HEK293 (cell line): ENCODE measurements around the gene NPTXR.

ENCODE experiments used
- CTCF ChIA-PET: fragments of 350-600 bp; formaldehyde crosslinking; extraction: SDS; loops from one replicate; lab custom pipeline; 2021; ENCODE audit warnings: antibody characterized with exemption; lab: Yijun Ruan, JAX
- POLR2A ChIA-PET: fragments of 300-600 bp; formaldehyde crosslinking; extraction: SDS; loops from one replicate; lab custom pipeline; 2020; ENCODE audit warnings: antibody characterized with exemption, inconsistent platforms; lab: Yijun Ruan, JAX
- H3K27ac ChIP-seq: fragments of 200-500 bp; sonication (Bioruptor generic); 2 replicates; pipeline ENCODE4 v1.5.1; 2014; ENCODE audit warnings: low read depth, low read length, control low read depth, inconsistent platforms; ENCODE audit errors: extremely low read depth
- H3K36me3 ChIP-seq, 2 experiments: fragments of 200-500 bp in 1 of 2; sonication (Bioruptor generic) in 1 of 2; 1 replicate in 1 of 2; 2 replicates in 1 of 2; pipeline ENCODE4 v1.5.1; 2014 to 2017; ENCODE audit warnings: inconsistent platforms in 2 of 2, low read length in 2 of 2; ENCODE audit not compliant: control insufficient read depth in 2 of 2, insufficient read depth in 1 of 2
- H3K4me1 ChIP-seq: fragments of 200-500 bp; sonication (Bioruptor generic); 2 replicates; pipeline ENCODE4 v1.5.1; 2014; ENCODE audit warnings: mild to moderate bottlenecking, low read length, inconsistent platforms; ENCODE audit not compliant: control insufficient read depth, insufficient read depth
- H3K4me3 ChIP-seq: 2 replicates; pipeline ENCODE4 v1.5.1; 2011; ENCODE audit warnings: low read depth, mild to moderate bottlenecking, control low read depth, low read length, moderate library complexity
- H3K9me3 ChIP-seq: fragments of 200-500 bp; sonication (Bioruptor generic); 2 replicates; pipeline ENCODE4 v1.5.1; 2014; ENCODE audit warnings: low read depth, low read length, inconsistent platforms; ENCODE audit not compliant: control insufficient read depth, insufficient read depth
- REPIN1 ChIP-seq: fragments of 450-650 bp; formaldehyde crosslinking; IDR thresholded peaks from 2 replicates; pipeline ENCODE4 v1.5.1; 2017; ENCODE audit warnings: missing biosample characterization, missing genetic modification characterization, low read depth
- SP3 ChIP-seq: fragments of 450-650 bp; formaldehyde crosslinking; IDR thresholded peaks from 2 replicates; pipeline ENCODE4 v1.5.1; 2016; ENCODE audit warnings: missing biosample characterization, missing genetic modification characterization
- TRIM28 ChIP-seq: IDR thresholded peaks from 2 replicates; pipeline ENCODE4 v1.6.1; 2011; ENCODE audit warnings: low read length, control low read depth, borderline replicate concordance
- WT1 ChIP-seq: fragments of 450-650 bp; formaldehyde crosslinking; IDR thresholded peaks from 2 replicates; pipeline ENCODE4 v1.5.1; 2016; ENCODE audit warnings: missing biosample characterization, missing genetic modification characterization
- ZEB2 ChIP-seq: fragments of 450-650 bp; formaldehyde crosslinking; IDR thresholded peaks from 2 replicates; pipeline ENCODE4 v1.5.1; 2016; ENCODE audit warnings: missing biosample characterization, missing genetic modification characterization
- ZFP3 ChIP-seq: fragments of 450-650 bp; formaldehyde crosslinking; IDR thresholded peaks from 2 replicates; pipeline ENCODE4 v1.5.1; 2016; ENCODE audit warnings: low read depth, missing biosample characterization, missing genetic modification characterization
- ZNF121 ChIP-seq: fragments of 450-650 bp; formaldehyde crosslinking; IDR thresholded peaks from 2 replicates; pipeline ENCODE4 v1.5.1; 2016; ENCODE audit warnings: missing biosample characterization, missing genetic modification characterization
- ZNF211 ChIP-seq: fragments of 450-650 bp; formaldehyde crosslinking; IDR thresholded peaks from 2 replicates; pipeline ENCODE4 v1.5.1; 2016; ENCODE audit warnings: low read depth, missing biosample characterization, missing genetic modification characterization
- ZNF354C ChIP-seq: fragments of 450-650 bp; formaldehyde crosslinking; IDR thresholded peaks from 2 replicates; pipeline ENCODE4 v1.5.1; 2016; ENCODE audit warnings: missing biosample characterization, missing genetic modification characterization, low read depth, borderline replicate concordance
- ZNF366 ChIP-seq: fragments of 450-650 bp; formaldehyde crosslinking; conservative IDR thresholded peaks from 2 replicates; pipeline ENCODE4 v1.5.1; 2016; ENCODE audit warnings: missing biosample characterization, missing genetic modification characterization
- ZNF404 ChIP-seq: fragments of 450-650 bp; formaldehyde crosslinking; IDR thresholded peaks from 2 replicates; pipeline ENCODE4 v1.5.1; 2017; ENCODE audit warnings: missing biosample characterization, missing genetic modification characterization
- ZNF433 ChIP-seq: fragments of 450-650 bp; formaldehyde crosslinking; IDR thresholded peaks from 2 replicates; pipeline ENCODE4 v1.5.1; 2016; ENCODE audit warnings: missing biosample characterization, missing genetic modification characterization, low read depth
- ZNF449 ChIP-seq: fragments of 450-650 bp; formaldehyde crosslinking; IDR thresholded peaks from 2 replicates; pipeline ENCODE4 v1.5.1; 2017; ENCODE audit warnings: missing biosample characterization, mild to moderate bottlenecking, missing genetic modification characterization, moderate library complexity
- ZNF544 ChIP-seq: fragments of 450-650 bp; formaldehyde crosslinking; IDR thresholded peaks from 2 replicates; pipeline ENCODE4 v1.5.0; 2017; ENCODE audit warnings: missing biosample characterization, missing genetic modification characterization
- ZNF600 ChIP-seq: fragments of 450-650 bp; formaldehyde crosslinking; IDR thresholded peaks from 2 replicates; pipeline ENCODE4 v1.5.1; 2016; ENCODE audit warnings: missing biosample characterization, missing genetic modification characterization
- ZNF621 ChIP-seq: fragments of 450-650 bp; formaldehyde crosslinking; IDR thresholded peaks from 2 replicates; pipeline ENCODE4 v1.5.1; 2017; ENCODE audit warnings: missing biosample characterization, missing genetic modification characterization
- ZNF701 ChIP-seq: fragments of 450-650 bp; formaldehyde crosslinking; IDR thresholded peaks from 2 replicates; pipeline ENCODE4 v1.5.1; 2016; ENCODE audit warnings: missing biosample characterization, missing genetic modification characterization
- ZNF768 ChIP-seq: fragments of 450-650 bp; formaldehyde crosslinking; IDR thresholded peaks from 2 replicates; pipeline ENCODE4 v1.5.1; 2018; ENCODE audit warnings: missing biosample characterization, mild to moderate bottlenecking, missing genetic modification characterization
- TF ChIP-seq, protein P1 (sequence below): fragments of 450-650 bp; formaldehyde crosslinking; IDR thresholded peaks from 2 replicates; pipeline ENCODE4 v1.5.1; 2016; ENCODE audit warnings: missing biosample characterization, missing genetic modification characterization, borderline replicate concordance
- TF ChIP-seq, protein P2 (sequence below): fragments of 450-650 bp; IDR thresholded peaks from 2 replicates; pipeline ENCODE4 v1.5.1; 2018; ENCODE audit warnings: missing biosample characterization, mild to moderate bottlenecking, missing genetic modification characterization

NPTXR gene

GRCh38 chr22:38830845-38831108 is 13.1 kb downstream of the NPTXR start:
- H3K36me3 ChIP-seq = no peaks in the 10 kb centered on the region
- POLR2A ChIA-PET = no interaction called here
- no peak overlapping the region for H3K4me3 ChIP-seq
- no peak overlapping the region for H3K27ac ChIP-seq
- CTCF ChIA-PET = no interaction called here
- H3K9me3 ChIP-seq = no peaks in the 10 kb centered on the region
- no peaks in the 10 kb centered on the region for H3K4me1 ChIP-seq
- no peak for TF ChIP-seq WT1 (tag by site-specific recombination)
- no peak for TF ChIP-seq ZNF701 (tag by site-specific recombination)
- TF ChIP-seq ZNF211 (tag by site-specific recombination) = no peak
- TF ChIP-seq, protein P1, sequence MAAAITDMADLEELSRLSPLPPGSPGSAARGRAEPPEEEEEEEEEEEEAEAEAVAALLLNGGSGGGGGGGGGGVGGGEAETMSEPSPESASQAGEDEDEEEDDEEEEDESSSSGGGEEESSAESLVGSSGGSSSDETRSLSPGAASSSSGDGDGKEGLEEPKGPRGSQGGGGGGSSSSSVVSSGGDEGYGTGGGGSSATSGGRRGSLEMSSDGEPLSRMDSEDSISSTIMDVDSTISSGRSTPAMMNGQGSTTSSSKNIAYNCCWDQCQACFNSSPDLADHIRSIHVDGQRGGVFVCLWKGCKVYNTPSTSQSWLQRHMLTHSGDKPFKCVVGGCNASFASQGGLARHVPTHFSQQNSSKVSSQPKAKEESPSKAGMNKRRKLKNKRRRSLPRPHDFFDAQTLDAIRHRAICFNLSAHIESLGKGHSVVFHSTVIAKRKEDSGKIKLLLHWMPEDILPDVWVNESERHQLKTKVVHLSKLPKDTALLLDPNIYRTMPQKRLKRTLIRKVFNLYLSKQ (tag by site-specific recombination) = no peak
- TF ChIP-seq ZFP3 (tag by site-specific recombination) = no peak
- no peak for TF ChIP-seq ZEB2 (tag by site-specific recombination)
- no peak for TF ChIP-seq ZNF366 (tag by site-specific recombination)
- TF ChIP-seq ZNF768 (tag by site-specific recombination) = no peak
- no peak for TF ChIP-seq ZNF621 (tag by site-specific recombination)
- TF ChIP-seq ZNF544 (tag by site-specific recombination) = no peak

GRCh38 chr22:38830026-38830844 is 13.6 kb downstream of the NPTXR start:
- Histone ChIP-seq H3K27ac (no peak overlapping the region), H3K4me3 (no peak overlapping the region), H3K9me3 (no peaks in the 10 kb centered on the region)
- POLR2A ChIA-PET = no interaction called here
- TF ChIP-seq TRIM28 (no peak), ZNF600 (tag by site-specific recombination) (no peak), ZNF354C (tag by site-specific recombination) (no peak), REPIN1 (tag by site-specific recombination) (no peak), ZNF121 (tag by site-specific recombination) (no peak), ZNF404 (tag by site-specific recombination) (no peak), ZNF449 (tag by site-specific recombination) (no peak), ZNF433 (tag by site-specific recombination) (no peak), SP3 (tag by site-specific recombination) (no peak)
- TF ChIP-seq, protein P2, sequence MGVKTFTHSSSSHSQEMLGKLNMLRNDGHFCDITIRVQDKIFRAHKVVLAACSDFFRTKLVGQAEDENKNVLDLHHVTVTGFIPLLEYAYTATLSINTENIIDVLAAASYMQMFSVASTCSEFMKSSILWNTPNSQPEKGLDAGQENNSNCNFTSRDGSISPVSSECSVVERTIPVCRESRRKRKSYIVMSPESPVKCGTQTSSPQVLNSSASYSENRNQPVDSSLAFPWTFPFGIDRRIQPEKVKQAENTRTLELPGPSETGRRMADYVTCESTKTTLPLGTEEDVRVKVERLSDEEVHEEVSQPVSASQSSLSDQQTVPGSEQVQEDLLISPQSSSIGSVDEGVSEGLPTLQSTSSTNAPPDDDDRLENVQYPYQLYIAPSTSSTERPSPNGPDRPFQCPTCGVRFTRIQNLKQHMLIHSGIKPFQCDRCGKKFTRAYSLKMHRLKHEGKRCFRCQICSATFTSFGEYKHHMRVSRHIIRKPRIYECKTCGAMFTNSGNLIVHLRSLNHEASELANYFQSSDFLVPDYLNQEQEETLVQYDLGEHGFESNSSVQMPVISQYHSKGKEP (tag by site-specific recombination) = no peak
- TF ChIP-seq, all 188 proteins: peak for 0
- Histone ChIP-seq H3K36me3 (no peaks in the 10 kb centered on the region), H3K4me1 (no peaks in the 10 kb centered on the region)
- CTCF ChIA-PET = no interaction called here
